Testis (tissue), 3 donors: Measurements from ENCODE around the gene EFNB1. TPM values are rescaled to one million over a fixed set of nuclear protein-coding genes. Genes with fewer than 3 reads are reported as not detected.

ENCODE experiments used
- DNase-seq: peaks from one replicate; pipeline ENCODE4 v3.0.0-alpha.2; 2019
- H3K27ac ChIP-seq, 2 donors: fragments of 200-600 bp; sonication (generic); one replicate each; pipeline ENCODE4 v1.5.1; 2019
- H3K27me3 ChIP-seq: fragments of 200-600 bp; sonication (generic); one replicate; pipeline ENCODE4 v1.5.1; 2019
- H3K36me3 ChIP-seq: fragments of 200-600 bp; sonication (generic); one replicate; pipeline ENCODE4 v1.5.1; 2017; ENCODE audit warnings: low read depth; ENCODE audit errors: missing control alignments
- H3K4me1 ChIP-seq: fragments of 200-600 bp; sonication (generic); one replicate; pipeline ENCODE4 v1.5.1; 2019
- H3K4me3 ChIP-seq, 2 donors: fragments of 200-600 bp; sonication (generic); one replicate each; pipeline ENCODE4 v1.5.1; 2017 to 2019
- H3K9me3 ChIP-seq: fragments of 200-600 bp; sonication (generic); one replicate; pipeline ENCODE4 v1.5.1; 2017
- POLR2A ChIP-seq: fragments of 450-650 bp; IDR thresholded peaks from one replicate; pipeline ENCODE4 v1.6.1; 2017; ENCODE audit warnings: antibody characterized with exemption, mild to moderate bottlenecking, moderate library complexity
- WGBS, 2 donors: methylation state at CpG; one replicate each; pipeline ENCODE4 v1.1.5; 2018; 5-methylcytosine and 5-hydroxymethylcytosine counted together
- intact Hi-C: fragments of 100-400 bp; cut with DNase I; formaldehyde crosslinking; loops from one replicate; pipeline ENCODE4 v1.15.1; 2023; ENCODE audit warnings: low total_unique reads
- polyA plus RNA-seq: library from polyadenylated mRNA; stranded (reverse); fragments of 350-450 nt; fragmentation: Illumina TruSeq; extraction: RNeasy Lipid Tissue Mini Kit (QIAGEN cat#74804); gene quantifications from one replicate; pipeline ENCODE4 v1.2.3, GENCODE V29; 2014; ENCODE audit warnings: low read depth, low replicate concordance; ENCODE audit not compliant: insufficient read depth
- total RNA-seq, 2 donors: library from RNA; depleted of rRNA; stranded (reverse); fragments of >200 nt; gene quantifications; one replicate each; pipeline ENCODE4 v1.2.3, GENCODE V29; 2016
- TF ChIP-seq, protein P1 (sequence below), 3 experiments: fragments of 450-650 bp in 2 of 3; fragments of 200-600 bp in 1 of 3; sonication (generic) in 1 of 3; IDR thresholded peaks; one replicate each; pipeline ENCODE4 v1.5.1; 2016 to 2019; ENCODE audit warnings: antibody characterized with exemption in 3 of 3, mild to moderate bottlenecking in 2 of 3, moderate library complexity in 1 of 3

The EFNB1 gene
- total and polyA plus RNA-seq, 3 donors from 2014 or later, result 14.6 to 29.4 (median 21.1) TPM

DNA sequence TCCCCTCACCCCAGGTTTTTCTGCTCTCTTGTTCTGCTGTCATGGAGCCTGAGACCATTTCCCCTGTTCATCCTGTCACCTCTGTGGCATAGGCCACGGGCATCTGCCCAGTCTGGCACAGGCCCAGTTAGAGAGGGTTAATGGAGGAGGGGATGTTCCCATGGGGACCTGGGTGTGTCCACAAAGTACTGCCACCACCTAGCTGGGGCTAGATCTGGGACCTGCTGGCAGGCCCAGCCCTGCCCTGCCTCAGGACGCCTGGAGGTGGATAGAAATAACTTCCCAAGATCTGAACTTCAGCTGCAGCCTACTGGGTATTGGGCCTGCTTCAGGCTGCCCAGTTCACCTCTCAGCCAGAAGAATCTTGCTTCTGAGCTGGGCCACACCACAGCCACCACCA, 13.5 kb downstream of the EFNB1 start:
- no peaks in the 10 kb centered on the region for H3K4me1 ChIP-seq
- intact Hi-C loops, result no loop called here

DNA sequence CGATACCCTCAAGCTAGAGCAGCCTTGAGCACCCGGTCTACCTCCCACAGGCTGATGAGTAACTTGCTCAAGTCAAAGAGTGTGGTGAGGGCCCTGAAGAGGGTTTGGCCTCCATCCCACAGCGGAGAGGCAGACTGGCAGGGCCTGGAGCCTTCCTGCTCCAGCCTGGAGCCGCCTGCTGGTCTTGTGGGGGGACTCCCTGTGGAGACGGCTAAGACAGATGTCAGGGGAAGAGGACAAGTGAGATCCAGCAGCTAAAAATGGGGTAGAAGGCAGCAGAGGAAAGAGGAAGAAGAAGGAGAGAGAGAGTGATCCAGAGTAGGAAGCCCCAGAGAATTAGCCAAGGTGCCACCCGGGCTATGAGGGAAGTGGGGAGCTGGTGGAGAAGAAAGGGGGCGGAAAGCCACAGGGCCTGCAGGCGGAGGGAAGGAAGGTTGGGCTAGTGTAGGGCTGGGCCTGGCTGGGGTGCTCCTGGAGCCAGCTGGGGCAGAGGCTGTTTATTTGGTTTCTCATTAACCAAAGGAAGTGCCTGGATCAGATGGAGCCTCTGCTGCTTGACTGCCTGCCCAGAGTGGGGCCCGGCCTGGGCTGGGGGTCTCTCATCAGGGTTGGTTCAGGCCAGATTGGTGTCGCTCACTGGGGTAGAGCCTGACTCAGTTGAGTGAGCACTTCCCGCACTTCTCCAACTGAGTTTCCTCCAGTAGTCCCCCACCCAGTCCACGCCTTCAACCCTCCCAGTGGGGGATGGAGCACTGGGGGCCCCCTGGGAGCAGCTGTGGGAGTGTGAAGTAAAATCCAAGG, 14.2 kb downstream of the EFNB1 start:
- TF ChIP-seq, protein P1, sequence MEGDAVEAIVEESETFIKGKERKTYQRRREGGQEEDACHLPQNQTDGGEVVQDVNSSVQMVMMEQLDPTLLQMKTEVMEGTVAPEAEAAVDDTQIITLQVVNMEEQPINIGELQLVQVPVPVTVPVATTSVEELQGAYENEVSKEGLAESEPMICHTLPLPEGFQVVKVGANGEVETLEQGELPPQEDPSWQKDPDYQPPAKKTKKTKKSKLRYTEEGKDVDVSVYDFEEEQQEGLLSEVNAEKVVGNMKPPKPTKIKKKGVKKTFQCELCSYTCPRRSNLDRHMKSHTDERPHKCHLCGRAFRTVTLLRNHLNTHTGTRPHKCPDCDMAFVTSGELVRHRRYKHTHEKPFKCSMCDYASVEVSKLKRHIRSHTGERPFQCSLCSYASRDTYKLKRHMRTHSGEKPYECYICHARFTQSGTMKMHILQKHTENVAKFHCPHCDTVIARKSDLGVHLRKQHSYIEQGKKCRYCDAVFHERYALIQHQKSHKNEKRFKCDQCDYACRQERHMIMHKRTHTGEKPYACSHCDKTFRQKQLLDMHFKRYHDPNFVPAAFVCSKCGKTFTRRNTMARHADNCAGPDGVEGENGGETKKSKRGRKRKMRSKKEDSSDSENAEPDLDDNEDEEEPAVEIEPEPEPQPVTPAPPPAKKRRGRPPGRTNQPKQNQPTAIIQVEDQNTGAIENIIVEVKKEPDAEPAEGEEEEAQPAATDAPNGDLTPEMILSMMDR (IDR thresholded peaks at IDR 0.05), result no peak
- TF ChIP-seq POLR2A, result no peak
- no peak overlapping the region for H3K4me3 ChIP-seq
- no peak overlapping the region for H3K27ac ChIP-seq
- H3K9me3 ChIP-seq, result no peaks in the 10 kb centered on the region
- intact Hi-C loops, result no loop called here
- no peaks in the 10 kb centered on the region for H3K4me1 ChIP-seq
- WGBS, 2 donors, result 80 to 92% methylated on average over 5 to 11 of the region's 12 CpGs
- H3K36me3 ChIP-seq, result no peaks in the 10 kb centered on the region
- DNase-seq, result no peak
- H3K27me3 ChIP-seq, result no peaks in the 10 kb centered on the region

More for the DNA sequence above, 13.5 kb downstream of the EFNB1 start:
- Histone ChIP-seq H3K9me3 (no peaks in the 10 kb centered on the region), H3K27ac (no peak overlapping the region), H3K36me3 (no peaks in the 10 kb centered on the region), H3K4me3 (no peak overlapping the region), H3K27me3 (no peaks in the 10 kb centered on the region)
- no peak for TF ChIP-seq POLR2A
- TF ChIP-seq, protein P1 (IDR thresholded peaks at IDR 0.05), result no peak
- no peak for DNase-seq
- 69 to 80% methylated on average over 1 to 2 of the region's 2 CpGs for WGBS, 2 donors

DNA sequence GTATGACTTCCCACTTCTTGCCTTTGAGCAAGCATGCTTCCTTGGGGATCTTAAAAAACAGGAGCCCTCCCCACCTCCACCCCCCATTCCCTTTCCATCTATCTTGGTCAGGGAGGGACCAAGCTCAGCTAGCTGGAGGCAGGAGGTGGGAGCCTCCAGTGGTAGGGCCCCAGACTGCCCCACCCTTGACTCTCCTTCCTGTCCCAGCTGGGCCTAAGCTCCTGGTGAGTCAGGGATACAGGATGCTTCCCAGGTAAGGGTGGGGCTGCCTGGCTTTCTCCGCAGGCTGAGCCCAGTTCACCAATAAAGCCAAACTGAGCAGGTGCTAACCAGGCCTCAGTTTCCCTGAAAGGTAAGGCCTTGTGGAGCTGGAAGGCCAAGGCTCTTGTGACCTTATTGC, 15.2 kb downstream of the EFNB1 start:
- no peak for TF ChIP-seq POLR2A
- TF ChIP-seq, protein P1 (IDR thresholded peaks at IDR 0.05), result no peak
- intact Hi-C loops, result no loop called here
- H3K9me3 ChIP-seq, result no peaks in the 10 kb centered on the region
- no peak overlapping the region for H3K4me3 ChIP-seq
- 71% methylated on average over 1 of the region's 1 CpG; no CpG with 5 or more reads in 1 of the 2 donors for WGBS, 2 donors
- H3K4me1 ChIP-seq, result no peaks in the 10 kb centered on the region
- H3K27me3 ChIP-seq, result no peaks in the 10 kb centered on the region
- DNase-seq, result no peak
- H3K27ac ChIP-seq, result no peak overlapping the region
- H3K36me3 ChIP-seq, result no peaks in the 10 kb centered on the region

DNA sequence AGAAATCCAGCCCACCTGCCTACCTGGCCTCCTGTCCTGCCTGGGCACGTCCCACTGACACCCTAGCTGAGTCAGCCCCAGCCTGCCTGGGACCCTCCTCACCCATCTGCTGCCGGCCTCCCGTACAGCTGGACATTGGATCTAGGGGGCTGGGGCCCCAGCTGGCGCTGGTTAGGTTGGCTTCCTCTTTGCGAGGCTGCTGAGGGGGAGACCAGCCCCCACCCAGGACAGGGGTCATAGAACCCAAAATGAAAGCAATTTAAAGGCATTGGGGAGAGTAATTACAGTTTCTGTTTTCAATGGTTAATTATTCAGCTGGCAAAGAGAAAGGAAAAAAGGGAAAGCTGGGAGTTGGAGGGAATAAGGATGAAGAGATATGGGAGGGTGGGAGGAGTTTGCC, 15.8 kb downstream of the EFNB1 start:
- Histone ChIP-seq H3K9me3 (no peaks in the 10 kb centered on the region), H3K4me1 (no peaks in the 10 kb centered on the region), H3K4me3 (no peak overlapping the region), H3K36me3 (no peaks in the 10 kb centered on the region), H3K27me3 (no peaks in the 10 kb centered on the region), H3K27ac (no peak overlapping the region)
- no peak for DNase-seq
- WGBS, 2 donors, result 69% methylated on average over 2 of the region's 5 CpGs; no CpG with 5 or more reads in 1 of the 2 donors
- intact Hi-C loops, result no loop called here
- no peak for TF ChIP-seq POLR2A
- TF ChIP-seq, protein P1 (IDR thresholded peaks at IDR 0.05), result no peak

DNA sequence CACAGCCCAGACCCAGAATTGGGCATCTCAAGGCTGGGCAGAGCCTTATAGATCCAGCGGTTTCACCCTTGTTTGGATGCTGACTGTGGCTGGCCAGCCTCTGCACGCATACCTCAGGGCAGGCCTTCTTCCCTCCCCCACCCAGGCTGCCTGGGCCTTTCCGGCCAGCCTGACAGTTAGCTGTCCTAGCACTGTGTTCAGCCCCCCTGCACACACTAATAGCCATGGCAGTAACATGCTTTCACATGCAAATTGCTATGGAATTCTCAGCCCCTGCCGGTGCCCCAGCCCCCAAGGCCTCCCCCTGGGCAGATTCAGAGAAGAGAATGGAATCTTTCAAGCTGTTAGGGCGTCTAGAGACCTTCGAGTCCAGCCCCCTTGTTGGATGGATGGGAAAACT, 17.7 kb downstream of the EFNB1 start:
- H3K27me3 ChIP-seq, result no peaks in the 10 kb centered on the region
- 40 to 52% methylated on average over 1 to 6 of the region's 6 CpGs for WGBS, 2 donors
- no peaks in the 10 kb centered on the region for H3K9me3 ChIP-seq
- intact Hi-C loops, result no loop called here
- H3K4me1 ChIP-seq, result no peaks in the 10 kb centered on the region
- no peaks in the 10 kb centered on the region for H3K36me3 ChIP-seq
- H3K4me3 ChIP-seq, result no peak overlapping the region
- DNase-seq, result no peak
- H3K27ac ChIP-seq, result no peak overlapping the region
- TF ChIP-seq, protein P1 (IDR thresholded peaks at IDR 0.05), result no peak
- TF ChIP-seq POLR2A, result no peak
